ENCODE results near the gene FGGY.
A peak's percentile ranks its signal among the peaks of the same experiment; 100 is the strongest.

Gene FGGY

DNA sequence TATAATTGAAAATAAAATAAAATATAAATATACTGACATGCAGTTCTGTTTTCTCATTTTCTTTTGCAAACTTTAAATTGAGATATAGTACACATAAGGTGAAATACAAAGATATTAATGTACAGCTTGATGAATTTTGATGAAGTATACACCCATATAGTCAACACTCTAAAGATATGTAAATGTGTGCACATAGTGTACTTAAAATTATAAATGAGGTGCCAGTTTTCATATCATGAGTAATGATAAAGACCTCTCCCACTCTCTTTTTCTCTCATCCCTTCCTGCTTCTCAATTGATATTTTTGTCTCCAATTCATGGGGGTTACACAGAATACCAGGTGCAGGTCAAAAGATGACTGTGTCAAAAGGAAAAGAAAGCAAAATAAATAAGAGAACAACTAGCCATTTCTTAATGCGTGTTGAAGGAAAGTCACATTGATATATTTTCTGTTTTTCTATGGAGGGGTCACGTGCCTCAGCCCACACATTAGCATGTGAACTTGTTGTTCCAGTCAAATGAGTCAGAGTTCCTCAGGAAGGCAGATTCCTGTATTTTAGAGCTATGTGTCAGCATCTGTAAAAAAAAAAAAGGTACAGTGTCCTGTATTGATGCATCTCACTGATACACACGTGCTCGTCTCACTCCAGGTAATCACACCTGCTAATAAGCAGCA is 453.6 kb downstream of the FGGY start:
- no peak for DNase-seq (ENCODE audit: low read depth in 2 of 2, low spot score in 1 of 2)

DNA sequence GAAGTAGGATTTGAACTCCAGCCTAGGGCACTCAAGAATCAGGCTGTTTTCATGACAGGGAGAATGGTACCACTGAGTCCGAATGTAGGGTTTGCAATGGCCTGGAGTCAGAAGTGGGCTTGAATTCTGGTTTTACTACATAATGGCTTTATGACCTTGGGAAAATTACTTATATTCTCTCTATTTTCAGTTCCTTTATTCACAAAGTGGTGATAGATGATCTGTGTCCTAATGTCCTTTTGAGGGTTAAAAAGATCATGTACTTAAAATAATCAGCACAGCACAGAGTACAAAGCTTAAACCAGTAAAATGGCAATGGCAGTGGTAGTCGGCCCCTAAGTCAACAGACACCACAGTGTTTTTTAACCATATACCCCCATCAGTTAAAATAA is 454.1 kb downstream of the FGGY start:
- no peak for DNase-seq (ENCODE audit: low read depth in 2 of 2, low spot score in 1 of 2)

DNA sequence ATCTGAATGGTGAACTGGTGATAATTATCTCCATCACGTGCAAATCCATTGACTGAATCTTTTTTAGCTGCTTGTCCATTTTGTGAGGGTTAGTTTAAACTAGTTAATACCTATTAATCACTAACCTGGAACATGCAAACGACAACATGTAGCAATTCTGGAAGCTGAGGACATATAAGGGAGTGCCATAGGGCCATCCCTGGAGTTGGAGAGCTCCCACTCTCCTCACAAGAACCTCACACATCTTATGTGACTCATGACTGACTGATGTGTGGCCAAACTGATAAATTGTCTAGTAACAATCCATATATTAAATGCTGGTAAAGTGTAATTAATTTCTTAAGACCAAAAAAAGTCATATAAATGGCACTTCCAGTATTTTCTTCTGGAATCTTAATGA is 454.9 kb downstream of the FGGY start:
- DNase-seq (ENCODE audit: low read depth in 2 of 2, low spot score in 1 of 2), result no peak

DNA sequence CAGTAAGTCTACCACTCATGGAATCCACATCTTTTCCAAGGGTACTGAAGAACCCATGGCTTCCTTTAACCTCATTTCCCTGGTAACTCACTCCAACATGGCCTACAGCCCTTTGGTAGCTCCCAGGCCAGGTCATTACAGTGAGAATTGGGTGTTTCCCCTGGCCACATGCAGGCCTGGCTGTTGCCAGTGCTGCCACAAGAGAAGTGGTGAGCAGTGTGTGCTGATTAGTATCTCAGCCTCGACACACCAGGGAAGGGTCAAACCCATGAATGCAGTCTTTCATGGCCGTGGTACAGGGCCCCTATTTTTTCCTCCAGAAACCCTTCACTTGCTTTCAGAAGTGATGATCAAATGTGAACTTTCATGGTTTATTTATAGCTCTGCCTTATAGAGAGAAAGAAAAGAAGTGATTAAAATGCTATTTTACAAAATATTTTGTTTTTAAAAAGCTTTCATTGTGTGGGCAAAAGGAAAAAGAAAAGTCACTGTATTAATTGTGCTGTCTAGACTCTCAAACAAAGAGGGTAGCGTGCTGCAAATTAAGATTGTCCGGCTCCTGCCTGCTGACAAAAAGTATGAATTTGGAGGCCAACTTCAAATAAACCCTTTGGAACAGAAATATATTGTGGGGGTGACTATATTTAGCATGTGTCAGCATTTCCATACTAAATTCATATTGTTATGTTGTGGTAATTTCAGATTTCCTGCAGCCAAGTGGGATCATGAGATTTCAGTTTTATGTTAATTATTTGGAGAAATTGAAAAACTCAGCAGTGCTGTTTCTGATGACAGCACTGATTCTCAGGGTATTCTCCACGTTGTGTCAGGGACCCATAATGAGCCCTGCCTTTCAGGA is 455.9 kb downstream of the FGGY start:
- no peak for DNase-seq (ENCODE audit: low read depth in 2 of 2, low spot score in 1 of 2)

DNA sequence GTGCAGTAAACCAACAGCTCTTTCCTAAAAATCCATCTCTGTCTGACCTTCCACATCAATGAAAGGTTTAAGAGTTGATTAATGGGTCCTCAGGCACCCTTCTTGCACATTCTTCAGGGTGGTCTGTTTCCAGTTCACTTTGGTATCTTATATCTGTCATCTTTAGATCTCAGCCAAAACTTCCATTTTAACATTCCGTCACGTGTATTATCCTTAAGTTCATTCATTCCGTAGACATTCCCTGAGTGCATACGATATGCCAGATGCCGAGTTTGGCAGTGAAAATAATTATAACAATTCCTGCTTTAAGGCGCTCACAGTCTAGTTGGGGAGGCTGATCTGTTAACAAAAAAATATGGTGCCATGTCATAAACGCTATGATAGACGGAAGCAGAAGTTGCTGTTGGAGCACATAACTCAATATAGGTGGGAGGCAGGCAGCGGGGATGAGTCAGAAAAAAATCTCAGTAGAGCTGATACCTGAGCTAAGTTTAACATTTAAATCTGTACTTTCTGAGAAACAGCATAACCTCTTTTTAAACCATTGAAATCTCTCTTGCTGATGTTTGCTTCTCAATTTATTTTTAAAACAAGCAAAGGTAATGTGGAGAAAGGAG is 458.3 kb downstream of the FGGY start:
- no peak for DNase-seq (ENCODE audit: low read depth in 2 of 2, low spot score in 1 of 2)

DNA sequence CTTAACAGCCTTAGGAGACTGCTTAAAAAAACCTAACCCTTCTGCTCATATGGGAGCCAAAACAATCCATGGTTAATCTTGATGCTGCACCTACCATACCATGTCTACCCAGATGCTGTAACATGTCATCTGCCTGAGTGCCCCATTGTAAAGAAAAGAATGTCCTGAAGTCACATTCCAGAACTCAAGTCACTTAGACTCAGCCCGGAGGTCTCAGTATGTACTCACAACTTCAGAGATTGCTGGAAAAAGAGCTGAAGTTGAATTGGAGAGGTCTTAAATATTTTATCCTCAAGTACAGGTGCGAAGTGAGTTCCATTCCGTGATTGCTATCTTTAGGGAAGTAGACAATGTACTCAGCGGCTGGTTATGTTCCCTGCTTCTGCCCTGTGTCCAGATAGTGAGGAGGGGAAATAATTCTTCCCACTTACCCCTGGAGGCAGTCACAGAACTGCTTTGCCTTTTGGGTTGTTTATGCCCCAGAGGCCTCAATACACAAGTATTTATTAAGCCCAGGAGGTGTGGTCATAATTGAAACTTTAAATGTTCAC is 460.4 kb downstream of the FGGY start:
- no peak for DNase-seq (ENCODE audit: low read depth in 2 of 2, low spot score in 1 of 2)

DNA sequence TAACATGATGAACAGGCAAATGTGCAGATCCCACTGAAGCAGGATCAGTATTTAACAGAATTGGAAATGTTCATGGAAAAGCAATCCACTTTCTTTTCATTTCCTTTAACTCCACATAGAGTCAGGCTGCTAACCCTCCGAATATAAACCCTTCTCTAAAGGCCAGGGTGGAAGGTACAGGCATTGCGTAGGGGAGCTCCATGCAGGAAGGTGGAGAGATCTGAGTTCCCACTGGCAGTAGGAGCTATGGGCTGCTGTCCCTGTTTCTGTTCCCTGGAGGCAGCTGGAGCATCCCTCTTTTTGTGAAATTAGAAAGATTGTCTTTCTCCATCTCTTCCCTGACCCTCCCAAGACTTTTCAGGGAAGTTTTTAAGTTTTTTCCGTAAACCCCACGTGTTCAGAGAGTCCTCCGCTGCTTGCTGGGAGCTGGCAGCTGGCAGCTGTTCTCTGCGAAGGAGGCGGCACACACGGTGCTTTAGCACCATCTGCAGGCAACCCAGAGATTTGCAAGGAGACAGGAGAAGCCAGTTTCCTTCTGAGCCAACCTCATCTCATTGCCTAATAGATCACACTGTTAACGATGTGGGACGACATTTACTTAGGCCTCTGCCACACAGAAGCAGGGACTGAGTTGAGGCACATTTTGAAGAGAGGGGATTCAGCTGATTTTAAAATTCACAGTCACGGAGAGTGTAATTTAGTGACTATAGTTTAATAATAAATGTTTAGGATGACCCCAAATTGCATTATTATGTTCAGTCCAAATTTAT is 462.4 kb downstream of the FGGY start:
- peak; percentile 25 to 46 for DNase-seq (ENCODE audit: low read depth in 2 of 2, low spot score in 1 of 2)

DNA sequence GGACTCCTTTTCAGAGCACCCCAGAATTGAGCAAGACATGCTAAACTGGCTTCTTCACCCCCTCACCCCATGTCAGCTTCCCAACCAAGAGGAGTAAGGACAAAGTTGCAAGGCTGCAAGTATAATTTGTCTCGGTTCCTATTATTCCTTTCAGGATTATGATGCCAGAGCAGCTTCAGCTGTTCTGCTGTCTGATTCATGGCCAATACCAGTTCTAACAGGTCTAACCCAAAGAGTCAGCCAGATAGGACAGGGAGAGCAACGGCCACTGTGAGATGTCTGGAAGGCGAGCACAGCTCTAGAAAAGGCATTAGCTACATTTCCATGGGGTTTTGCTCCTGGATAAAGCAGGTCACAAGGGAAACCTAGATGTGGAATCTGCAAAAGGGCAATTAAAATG is 464.5 kb downstream of the FGGY start:
- DNase-seq (ENCODE audit: low read depth in 2 of 2, low spot score in 1 of 2), result no peak

DNA sequence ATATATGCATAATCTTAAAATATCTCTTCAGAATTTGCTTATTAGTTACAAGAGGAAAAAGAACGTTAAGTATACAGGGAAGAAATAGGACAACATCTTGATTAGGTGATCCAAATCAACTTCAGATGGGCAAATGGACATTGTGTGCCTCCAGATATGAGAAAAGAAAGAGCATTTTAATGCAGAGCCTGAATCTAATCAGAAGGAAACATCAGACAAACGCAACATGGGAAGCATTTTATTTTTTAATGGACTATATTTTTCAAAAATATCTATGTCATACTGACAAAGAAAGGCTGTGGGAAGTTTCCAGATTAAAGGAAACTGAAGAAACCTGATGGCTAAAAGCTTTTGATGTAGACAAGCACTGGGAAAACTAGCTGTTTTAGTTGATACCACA is 466.5 kb downstream of the FGGY start:
- DNase-seq (ENCODE audit: low read depth in 2 of 2, low spot score in 1 of 2), result no peak

DNA sequence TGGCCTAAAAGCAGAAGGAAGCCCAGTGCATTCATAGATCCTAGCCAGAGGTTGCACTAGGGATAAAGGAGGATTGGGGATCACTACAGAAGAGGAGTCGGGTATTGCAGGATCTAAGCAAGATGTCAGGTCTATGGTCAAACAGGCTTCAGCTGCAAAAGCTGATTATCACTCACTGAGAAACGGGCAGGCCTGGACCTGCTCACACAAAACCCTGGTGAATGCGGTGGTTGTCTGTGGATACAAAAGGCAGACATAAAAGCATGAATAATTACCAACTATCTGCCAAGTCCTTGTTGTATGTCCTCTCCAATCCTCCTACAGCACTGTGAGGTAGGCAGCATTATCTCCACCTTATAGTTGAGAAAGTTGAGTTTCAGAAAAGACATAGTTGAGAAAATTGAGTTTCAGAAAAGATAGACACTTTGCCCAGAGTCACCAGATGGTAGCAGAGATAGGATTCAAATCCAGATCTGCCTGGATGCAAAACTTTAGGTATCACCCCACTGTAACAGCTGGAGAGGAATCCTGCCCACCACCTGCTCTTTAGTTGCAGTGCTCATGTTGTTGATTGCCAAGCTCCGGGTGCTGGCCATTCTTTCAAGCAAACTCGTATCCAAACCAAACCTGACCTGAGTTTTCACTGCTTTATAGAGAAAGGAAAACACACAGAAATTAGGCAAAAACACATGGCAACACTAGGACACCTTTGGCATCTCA is 468.3 kb downstream of the FGGY start:
- no peak for DNase-seq (ENCODE audit: low read depth in 2 of 2, low spot score in 1 of 2)

DNA sequence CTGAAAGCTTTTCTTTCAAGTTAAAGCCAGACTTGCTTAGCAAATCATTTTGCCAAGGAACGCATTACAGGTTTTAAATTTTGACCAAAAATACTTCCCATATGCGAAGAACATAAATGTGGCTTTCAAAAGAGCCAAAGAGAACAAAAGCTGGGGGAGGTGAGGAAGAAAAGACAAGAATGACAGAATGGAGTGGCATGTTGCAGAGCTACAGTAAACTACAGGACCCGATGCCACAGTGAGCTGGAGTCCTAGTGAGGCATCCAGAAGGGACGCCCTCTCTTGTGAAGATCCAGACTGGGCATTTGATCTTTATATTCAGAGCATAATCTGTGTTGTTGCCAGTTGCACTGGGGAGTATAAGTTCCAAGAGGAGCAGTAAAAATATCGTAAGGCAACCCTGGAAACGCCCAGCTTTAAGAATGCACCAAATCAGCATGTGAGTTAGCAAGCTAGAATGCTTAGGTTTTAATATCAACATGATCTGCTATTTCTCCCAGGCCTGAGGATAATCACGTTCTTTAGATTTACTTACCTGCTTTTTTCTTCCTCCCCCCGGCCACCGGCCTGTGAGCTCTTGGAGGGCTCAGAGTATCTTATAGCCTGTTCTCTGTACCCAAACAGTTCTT is 469.4 kb downstream of the FGGY start:
- DNase-seq (ENCODE audit: low read depth in 2 of 2, low spot score in 1 of 2), result no peak

DNA sequence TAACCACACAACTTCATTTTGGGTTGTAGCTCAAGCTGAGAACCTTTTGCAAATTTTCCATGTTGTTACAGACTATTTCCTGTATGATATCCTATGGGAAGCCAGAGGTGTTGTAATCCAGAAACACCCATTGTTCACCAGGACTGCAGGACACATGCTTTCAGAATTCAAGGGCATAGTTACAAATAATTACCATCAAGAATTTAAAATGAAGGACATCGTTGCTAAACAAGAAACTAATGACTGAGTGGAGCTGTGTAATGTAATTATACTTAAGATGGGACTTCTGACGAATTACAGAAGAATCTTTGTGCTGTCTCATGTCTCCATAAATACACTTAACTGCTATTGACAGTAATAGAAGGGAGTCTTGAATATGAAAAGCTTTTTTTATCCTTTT is 470.2 kb downstream of the FGGY start:
- no peak for DNase-seq (ENCODE audit: low read depth in 2 of 2, low spot score in 1 of 2)

DNA sequence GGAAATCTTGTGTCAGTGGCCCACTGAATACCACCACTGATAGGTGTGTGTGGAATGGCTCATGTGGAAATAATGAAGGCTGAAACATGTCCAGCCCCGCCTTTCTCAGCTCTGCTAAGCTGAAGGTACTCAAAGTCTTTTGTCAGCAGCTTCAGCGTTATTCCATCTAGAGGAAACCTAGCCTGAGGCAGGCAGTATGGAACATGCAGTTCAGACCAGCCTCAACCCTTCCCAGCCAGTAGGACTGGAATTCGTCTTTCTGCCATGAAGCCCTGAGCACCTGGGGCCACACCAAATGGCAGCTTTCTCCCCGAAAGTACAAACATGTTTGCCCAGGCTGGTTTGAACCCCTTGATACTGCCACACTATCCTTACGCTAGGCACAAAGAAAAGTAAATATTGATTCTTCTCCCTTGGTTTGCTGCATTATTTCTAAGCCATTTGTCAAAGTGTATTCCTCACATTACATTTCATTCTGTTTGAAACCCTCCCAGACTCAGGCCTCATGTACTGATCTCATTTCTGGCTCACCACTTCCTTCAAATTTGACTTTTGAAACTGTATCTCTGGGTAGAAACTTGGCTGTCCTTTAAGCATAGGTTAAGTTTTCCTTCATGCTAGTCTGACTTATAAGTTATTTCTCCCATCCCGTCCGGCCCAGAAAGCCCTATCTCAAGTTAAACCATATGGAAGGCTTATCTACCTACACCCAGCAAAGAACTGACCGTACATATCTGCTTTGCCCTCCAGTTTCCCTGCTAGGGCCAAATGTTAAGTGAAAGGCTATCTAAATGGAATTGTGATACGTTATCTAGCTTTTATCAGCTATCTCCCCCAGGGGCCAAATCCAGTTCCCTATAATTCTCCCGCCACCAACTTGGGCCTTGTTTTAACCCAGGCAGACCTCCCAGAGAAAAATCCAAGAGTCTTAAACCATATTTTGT is 472.2 kb downstream of the FGGY start:
- DNase-seq (ENCODE audit: low read depth in 2 of 2, low spot score in 1 of 2), result no peak

DNA sequence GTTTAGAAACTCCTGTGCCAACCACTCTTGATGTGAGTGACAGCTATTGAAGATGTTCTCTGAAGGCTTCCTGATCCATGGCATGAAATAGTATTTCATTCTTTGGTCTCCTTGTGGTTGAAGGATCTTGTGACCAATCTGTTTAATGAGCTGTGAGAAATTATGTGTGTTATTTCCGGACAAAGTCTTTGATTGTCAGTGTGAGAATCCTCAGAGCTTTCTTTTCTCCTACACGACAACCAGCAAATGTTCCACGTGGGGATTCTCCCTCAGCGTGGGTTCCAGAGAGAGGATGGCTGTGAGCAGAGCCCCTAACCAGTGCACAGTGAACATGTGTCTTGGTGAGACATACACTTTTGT is 472.8 kb downstream of the FGGY start:
- no peak for DNase-seq (ENCODE audit: low read depth in 2 of 2, low spot score in 1 of 2)

DNA sequence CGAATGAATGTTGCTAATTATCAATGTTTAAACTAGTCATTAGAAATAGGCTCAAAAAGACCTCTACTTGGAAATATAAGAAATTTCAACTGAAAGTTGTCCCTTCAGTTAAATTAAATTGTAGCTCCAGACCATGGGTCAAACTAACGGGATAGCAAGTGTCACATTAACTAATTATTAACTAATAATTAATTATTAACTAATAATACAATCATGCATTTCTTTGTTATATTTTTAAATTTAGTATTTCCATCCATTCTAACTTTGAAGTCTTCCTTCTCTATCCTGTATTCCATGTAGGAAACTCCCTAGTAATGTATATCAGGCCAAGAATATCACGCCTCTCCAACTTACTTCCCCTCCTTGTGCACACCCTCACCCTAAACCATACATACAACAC is 474.5 kb downstream of the FGGY start:
- DNase-seq (ENCODE audit: low read depth in 2 of 2, low spot score in 1 of 2), result no peak

DNA sequence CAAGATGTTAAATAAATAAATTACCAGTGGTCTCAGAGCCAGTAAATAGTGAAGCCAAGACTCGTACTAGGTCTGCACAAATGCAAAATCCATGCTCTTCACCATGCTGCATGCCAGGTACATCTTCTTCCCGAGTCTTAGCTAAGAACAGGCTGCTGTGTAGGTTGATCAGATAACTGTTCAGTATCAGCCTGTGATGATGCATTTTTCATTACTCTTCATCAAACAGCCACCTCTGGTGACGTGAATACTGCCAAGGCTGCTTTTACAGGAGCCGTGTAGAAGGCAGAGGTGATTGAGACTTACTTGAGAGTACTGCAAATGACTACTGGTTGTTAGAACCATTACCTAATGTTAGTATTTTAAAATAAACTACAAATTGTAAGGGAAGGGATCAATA is 478.6 kb downstream of the FGGY start:
- DNase-seq (ENCODE audit: low read depth in 2 of 2, low spot score in 1 of 2), result no peak

DNA sequence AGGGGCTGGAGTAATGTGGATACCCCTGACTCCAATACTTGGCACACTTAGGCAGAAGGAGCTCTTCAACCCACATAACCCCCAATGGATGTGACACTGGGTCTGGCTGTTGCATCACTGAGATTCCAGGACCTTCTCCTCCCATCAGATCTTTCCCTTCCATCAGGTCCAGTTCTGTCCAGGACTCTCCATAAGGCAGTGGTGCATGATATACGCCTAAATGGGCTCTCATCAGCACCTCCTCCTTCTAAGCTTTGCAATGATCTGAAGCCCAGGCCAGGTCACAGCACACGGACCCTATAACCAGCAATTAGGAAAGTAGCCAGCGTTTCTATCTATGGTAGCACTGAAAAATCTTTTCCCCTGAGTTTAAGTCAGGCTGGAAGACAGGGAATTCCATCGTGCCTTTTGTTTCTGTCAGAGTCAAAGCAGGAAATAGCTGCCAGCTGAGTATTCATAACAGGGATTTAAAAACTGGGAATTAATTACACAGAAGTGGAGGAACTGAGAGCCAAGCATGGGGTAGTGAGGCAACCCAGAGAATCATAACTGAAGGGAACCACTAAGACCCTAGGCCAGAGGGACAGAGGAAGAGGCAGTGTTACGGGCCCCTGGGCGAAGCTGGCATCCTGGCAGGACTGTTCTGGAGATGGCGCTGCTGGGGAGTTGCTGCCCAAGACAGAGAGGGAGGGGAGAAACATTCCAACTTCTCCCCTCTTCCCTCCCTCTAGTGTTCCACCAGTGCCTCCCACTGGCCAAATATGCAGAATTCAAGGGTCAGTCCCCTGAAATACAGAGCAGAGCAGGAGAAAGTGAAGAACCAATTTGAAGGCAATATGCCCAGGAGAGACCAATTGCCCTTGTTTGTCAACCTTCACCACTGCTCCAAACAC is 480.3 kb downstream of the FGGY start:
- no peak for DNase-seq (ENCODE audit: low read depth in 2 of 2, low spot score in 1 of 2)

DNA sequence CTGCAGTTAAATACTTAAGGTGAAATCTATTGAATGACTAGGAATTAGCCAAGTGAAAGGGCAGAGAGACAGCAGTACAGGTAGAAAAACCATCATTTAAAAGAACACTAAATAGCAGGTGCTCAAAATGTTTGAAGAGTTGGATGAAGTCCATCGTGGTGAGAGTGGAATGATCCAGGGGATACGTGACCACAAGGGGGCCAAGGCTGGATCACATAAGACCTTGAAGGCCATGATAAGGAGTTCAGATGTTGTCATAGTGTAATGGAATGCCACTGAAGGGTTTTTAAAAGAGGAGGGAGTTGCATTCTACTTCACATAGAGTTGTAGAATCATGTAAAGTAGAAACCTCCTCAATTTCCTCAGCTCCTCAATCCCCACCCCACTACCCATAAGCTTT is 483.1 kb downstream of the FGGY start:
- DNase-seq (ENCODE audit: low read depth in 2 of 2, low spot score in 1 of 2), result no peak
